NCI-H146 (cell line): ENCODE results near the gene AJUBA.
"Not testable (repeated sequence)": the region's sequence is repeated elsewhere in the genome, so short reads cannot be mapped to it uniquely, and the experiment has no call there.

Experiments used
- DNase-seq: peaks from one replicate; lab custom pipeline; 2025; lab: John Stamatoyannopoulos, UW

Gene AJUBA

DNA sequence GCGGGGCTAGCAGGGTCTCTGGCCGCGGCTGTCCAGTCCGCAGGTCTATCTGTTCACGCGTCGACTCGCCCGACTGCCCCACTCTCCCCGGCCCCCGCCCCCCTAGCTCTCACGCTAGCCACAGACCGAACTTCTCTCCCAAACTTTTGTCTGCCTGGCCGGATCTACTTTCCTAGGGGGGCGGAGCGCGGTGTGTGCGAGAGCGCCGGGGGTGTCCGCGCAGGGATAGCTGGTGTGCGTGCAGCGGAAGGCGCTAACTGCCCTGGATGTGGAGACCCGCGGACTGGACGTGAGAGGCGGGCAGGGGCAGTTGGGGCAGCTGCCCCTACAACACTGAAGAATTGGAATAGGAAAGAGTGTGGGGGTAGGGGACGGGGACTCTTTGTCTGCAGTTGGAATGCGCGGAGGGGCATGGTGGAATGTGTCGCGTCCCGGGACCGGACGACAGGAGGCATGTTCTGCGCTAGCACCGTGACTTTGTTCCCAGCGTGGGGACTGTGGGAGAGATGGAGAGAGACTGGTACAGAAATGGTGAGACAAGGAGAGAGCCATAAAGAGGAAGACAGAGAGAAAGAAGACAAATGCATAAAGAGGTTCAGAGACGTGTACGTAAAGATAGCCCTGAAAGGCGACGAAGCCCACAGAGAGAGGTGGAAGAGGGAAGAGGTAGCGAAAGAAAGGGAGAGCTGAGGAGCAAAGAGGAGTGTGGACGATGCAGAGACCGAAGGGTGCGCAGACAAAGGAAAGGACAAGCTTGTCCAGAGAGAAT is at the start of gene AJUBA:
Gene AJUBA (minus strand): TSS at position 75 of the 769 bp plus-strand sequence. CDS start 285 bp downstream, outside the sequence.
- DNase-seq: peak; percentile 62

DNA sequence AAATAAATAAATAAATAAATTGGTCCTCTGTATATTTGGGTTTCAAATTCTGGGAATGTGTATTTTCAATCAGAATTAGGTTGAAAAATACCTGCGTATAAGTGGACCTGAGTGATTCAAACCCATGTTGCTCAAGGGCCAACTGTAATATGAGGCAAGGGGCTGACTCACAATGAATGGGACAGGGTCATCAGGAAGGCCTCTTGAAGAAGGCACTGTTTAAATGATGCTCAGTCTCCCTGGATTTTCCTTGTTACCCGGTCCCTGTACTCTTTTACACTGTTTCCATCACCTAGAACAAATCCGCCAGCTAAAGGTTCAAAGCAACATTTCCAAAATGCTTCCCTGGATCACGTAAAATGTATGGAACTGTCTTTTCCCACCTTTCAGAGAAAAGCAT is 48.6 kb upstream of the AJUBA start:
- no peak for DNase-seq

DNA sequence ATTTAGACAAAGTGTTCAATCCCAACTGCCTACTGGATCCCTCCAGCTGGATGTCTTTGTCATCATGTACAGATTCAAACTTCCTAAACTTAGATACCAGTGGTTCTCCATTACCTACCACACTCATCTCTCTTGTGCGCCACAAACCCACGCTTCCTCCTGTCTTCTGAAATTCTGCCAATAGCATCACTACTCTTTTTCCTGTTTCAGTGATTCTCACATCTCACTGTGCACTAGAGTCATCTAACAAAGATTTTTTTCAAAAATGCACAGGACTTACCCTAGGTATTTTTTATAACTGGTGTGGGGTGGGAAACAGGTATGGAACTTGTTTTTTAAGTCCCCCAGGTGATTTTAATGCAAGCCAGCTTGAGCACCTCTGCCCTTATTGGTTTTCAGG is 46.4 kb upstream of the AJUBA start:
- DNase-seq: no peak

DNA sequence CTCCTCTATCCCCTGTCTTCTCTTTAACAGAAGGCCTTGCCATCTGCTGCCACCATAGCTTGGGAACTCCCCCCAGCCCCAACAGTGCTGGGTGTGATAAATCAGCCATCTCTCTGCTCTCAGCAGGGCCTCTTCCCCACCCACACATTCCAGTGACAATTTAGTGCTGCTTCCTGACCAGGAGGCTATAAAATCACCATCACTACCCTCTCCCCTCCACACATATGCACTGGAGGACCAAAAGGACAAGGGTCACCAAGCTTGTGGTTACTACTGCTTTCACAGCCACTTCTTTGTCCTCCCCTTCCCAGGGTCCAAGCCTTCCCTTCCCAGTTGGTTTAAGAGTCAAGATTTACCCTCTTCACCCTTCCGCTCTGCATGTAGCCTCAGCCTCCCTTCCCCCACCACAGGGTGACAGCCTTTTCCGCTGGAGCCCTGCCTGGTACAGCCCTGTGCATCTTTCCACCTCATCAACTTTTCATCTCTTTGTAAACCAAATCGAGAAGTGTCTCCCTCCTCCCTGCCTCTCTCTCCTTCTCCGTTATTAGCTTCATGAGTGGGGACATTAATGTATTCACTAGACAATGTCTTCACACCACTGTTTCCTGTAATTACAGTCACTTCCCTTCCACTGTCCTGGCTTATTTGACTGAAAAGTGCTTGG is 42.9 kb upstream of the AJUBA start:
- no peak for DNase-seq

DNA sequence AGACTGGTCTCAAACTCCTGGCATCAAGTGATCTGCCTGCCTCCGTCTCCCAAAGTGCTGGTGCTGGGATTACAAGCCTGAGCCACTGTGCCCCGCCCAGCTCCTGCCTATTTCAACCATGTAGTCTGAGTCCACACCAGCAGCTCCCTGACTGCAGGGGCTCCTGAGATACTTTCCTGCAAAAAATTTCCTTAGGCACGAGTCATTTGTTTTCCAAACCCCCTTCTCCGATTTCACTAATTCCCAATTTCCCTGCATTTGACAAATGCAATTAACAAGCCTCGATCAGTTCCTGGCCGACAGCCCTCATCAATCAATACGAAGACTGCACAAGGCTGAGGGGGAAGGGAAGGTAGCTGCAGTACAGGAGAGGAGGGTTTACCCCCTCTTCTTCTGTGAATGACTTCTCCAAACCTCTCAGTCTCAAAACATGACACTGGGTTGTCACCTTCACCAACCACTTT is 42.3 kb upstream of the AJUBA start:
- no peak for DNase-seq

DNA sequence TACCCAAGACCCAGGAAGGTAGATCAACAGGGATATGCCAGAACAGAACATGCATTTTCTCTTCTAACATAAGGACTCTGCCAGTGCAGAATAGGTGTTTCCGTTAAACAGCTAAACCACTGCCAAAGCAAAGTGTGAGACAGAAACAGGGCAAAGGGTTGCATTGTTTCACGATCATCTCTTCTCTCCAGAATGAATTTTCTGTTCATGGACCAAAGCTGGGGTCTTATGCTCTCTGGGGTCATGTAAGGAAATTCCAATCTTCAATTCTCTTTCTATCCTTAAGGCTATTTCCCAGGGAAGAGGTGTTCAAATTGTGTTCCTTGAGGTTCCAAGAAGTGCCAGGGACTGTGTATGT is 41.4 kb upstream of the AJUBA start:
- DNase-seq: no peak

DNA sequence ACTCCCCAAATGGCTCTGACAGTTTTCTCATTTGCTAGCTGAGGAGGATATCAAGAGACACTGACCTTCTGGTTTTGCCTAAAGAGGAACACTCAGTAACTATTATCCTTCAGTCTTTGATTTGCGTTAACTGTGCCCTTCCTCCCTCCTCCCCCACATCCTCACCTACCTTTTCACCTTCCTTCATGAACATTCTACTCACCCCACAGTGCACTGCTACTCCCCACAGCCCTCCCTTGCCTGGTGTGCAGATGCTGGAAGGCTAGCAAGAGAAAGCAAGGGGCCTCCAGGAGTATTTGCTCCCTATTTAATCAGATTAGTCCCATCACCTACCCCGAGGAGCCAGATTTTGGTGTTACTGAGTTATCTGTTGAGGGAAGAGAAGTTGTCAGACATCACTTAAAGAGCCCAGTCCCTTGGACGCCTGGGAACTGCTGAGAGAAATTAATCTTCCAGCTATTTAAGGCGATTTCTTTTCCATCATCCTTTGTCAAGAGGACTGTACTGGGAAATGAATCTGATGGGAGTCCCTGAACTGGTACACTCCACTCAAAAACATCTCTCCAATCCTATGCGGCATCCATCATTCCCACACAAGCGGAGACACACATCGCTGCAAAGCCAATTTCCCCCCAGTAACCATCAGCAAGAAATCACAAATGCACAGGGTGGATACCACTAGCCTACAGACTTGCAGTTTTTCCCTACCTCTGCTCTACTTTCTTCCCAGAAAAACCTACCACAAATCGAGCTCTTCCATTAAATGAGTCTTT is 40.9 kb upstream of the AJUBA start:
- DNase-seq: no peak

DNA sequence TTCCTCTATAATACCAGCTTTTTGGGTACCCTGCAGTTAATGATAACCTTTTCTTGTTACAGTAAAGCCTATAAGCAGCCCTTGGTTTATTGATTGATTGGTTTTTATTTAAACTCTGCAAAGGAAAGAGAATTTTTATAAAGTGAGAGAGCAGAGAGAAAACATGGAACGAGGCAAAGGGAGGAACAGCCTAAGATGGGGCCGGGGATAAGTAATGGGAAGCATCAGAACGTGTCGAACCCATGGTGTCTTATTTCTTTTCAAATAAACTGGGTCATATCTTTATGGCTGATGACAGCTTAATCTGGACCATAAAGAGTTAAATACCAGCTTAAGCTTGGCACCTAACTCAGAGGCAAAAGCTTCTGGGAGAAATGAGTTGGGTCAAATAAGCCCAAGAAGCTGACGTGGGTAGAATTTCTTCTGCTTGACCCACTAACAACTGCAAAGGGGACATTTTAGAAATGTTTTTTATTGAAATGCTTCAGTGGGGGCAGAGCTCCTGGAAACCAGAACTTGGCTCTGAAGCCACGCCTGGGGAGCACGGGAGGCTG is 39.6 kb upstream of the AJUBA start:
- no peak for DNase-seq

DNA sequence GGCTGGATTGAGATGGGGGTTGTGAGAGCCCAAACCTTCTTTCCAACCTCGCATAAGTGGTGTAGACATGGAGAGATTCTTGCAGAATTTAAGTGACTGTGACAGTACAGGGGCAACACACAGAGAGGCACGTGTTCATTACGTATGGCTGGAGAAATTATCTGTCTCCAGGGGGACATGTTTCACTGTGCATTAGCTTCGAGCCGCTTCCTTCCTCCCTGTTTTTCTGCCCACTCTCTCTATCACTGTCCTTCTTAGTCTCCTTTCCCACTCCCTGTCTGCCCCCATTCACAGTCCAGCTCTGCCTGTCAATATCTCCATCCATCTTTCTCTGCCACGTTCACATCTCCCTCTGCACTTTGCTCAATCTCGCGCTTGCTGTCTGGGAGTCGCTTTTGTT is 39.1 kb upstream of the AJUBA start:
- no peak for DNase-seq

DNA sequence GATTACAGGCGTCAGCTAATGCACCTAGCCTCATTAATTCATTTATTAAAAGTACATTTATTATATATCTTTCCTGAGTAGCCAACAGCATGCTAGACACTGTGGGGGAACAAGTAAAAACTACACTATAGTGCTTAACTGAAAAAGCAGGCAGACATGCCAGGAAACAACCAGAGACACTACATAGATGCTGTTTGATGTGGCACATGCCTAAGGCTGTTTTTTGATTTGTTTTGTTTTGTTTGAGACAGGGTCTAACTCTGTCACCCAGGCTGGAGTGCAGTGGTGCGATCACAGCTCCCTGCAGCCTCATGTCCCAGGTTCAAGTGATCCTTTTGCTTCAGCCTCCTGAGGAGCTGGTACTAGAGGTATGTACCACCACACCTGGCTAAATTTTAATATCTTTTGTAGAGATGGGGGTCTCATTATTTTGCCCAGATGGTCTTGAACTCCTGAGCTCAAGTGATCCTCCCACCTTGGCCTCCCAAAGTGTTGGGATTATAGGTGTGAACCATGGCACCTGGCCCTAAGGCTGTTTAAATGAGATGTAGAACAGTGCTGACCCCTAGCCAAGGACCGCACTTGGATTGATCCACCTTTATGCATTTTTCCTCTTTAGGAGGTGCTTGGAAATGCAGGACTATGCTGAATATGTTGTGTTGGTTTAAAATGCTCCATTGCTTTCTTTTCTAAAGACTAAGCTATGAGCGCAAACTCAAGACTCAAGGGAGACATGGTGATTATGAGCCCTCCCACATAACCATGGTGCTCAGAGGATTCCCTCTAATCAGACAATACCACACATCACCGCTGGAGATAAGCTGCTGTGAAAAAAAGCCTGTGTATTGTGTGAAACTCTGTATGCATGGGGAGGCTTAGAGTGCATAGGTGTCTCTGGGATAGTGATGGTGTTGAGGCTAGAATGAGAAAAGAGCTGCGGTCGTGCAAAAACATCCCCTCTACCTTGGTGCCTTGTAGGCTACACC is 38.1 kb upstream of the AJUBA start:
- no peak for DNase-seq

DNA sequence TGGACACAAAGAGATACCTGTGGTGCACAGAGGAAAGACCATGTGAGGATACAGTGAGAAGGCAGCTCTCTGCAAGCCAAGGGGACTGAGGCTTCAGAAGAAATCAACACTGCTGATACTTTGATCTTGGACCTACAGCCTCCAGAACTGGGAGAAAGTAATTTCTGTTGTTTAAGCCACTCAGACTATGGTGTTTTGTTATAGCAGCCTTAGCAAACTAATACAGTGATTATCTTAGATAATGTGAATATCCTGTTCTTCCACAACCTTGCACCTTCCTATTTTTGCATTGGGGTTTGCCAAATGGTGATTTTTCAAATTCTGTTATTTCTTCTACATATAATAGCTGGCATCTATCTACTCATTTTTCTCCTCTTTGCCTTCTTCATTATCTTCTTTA is 35.8 kb upstream of the AJUBA start:
- DNase-seq: no peak

DNA sequence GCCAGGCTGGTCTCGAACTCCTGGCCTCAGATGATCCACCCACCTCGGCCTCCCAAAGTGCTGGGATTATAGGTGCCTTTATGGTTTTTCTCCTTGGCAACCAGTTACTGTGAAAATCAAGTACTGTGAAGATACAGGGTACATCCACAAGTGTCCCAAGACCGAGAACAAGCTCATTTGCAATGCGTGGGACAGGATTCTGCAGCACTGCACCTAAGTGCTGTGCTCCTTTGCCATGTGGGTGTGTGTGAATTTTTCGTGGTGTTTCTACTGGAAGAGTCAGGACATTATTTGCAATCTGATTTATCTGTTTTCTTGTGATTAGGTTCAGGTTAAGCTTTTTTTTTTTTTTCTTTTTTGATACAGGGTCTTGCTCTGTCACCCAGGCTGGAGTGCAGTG is 34.7 kb upstream of the AJUBA start:
- no peak for DNase-seq

DNA sequence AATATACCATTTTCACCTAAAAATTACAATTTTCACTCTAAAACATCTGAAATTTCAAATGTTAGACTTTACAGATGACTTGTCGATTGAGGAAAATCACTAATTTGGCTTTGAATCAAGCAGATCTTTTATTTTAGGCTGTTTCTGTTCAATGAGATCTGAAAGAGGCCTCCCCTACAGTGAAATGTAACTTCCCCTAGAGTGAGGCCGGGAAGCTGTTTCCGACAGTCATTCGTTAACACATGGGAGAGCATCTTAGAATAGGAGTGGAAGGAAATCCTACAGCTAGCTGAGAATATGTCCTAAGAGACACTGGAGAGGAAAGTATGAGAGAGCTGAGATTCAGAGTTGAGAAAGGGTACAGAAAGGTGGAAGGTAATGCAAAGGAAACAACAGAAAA is 33.3 kb upstream of the AJUBA start:
- DNase-seq: no peak

DNA sequence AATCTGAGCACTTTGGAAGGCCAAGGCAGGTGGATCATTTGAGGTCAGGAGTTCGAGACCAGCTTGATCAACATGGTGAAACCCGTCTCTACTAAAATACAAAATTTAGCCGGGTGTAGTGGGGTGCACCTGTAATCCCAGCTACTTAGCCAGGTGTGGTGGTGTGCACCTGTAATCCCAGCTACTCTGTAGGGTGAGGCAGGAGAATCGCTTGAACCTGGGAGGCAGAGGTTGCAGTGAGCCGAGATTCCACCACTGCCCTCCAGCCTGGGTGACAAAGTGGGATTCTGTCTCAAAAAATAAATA is 31.4 kb upstream of the AJUBA start:
- DNase-seq: not testable (repeated sequence)

DNA sequence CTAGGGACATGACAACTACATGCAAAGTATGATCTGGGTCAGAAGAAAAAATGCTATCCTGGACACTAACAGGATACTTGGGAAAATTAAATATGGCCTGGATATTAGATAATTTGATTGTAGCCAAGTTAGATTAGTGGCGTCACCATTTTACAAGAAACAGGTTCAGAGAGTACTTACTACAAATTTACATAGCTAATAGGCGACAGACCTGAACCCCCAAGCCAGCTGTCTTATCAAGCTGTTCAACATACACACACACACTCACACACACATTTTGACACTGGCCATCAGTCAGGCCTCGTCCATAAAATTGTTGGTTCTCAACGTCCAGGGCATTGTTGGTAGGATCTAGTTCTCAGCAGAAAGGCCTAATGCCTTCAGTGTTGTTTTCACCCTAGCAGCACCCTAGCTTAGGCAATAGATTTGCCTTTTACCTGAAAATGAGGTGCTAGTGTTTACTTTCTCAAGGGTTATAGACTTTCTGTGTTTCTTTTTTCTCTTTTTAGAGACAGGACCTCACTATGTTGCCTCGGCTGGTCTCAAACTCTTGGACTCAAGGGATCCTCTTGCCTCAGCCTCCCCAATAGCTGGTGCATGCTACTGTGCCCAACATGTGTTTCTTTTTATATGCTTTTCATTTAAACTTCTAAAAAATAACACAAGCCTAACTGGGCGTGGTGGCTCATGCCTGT is 30.9 kb upstream of the AJUBA start:
- no peak for DNase-seq

DNA sequence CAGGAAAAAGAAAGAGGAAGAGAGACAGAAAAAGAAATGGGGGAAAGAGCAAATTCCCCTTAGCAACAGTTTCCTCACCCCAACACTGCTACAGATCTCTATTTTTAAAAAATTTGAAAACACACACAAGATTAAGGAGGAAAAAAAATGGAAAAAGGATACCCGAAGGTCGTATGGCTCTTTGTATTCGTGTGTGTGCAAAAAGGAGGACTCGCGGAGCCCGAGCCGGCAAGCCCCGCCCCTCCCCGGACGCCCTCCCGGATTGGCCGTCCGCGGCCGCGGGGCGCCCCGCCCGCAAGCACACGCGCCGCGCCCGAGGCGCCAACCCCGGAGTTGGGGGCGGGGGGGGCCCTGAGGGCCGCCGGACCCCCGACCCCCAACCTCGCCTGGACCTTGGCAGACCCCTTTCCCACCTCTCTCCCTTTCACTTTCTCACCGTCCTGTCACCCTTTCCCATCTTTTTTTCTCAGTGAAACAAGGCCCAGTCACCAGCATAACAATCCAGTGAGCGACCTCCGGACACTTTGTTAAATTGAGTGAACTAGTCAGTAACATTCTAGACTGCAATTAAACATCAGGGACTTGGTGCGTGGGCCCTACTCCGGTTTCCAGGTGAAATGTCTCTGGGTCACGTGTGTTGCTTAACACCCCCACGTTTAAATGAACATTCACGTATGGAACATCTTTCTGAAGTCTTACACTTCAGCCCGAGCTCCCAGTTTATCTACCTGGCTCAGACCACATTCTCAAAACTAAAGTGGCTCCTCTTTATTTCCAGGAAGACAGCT is 27.8 kb upstream of the AJUBA start, which contains the start of gene C14orf93:
Gene C14orf93 (minus strand): TSS at position 205 of the 788 bp plus-strand sequence. CDS start 11,120 bp downstream, outside the sequence.
- DNase-seq: peak; percentile 73

DNA sequence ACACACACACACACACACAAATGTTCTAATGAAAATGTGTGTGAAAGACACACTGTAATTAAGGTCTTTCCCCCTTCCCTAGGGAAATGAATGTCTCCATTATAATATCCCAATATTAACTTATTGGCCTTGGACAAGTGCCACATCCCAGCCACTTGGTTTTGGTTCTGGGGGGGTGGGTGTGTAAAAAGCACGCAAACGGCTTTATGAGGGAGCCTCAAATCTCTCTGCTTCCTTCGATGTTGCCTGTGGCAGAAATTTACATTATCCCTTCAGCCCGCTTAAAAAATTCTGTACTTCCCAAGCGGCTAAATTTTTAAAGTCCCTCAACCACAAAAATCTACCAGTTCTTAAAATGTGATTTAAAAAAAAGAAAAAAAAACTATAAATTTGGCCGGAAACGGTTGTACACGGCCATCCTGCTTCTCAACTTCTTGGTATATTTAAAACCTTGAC is 27.2 kb upstream of the AJUBA start:
- DNase-seq: no peak

DNA sequence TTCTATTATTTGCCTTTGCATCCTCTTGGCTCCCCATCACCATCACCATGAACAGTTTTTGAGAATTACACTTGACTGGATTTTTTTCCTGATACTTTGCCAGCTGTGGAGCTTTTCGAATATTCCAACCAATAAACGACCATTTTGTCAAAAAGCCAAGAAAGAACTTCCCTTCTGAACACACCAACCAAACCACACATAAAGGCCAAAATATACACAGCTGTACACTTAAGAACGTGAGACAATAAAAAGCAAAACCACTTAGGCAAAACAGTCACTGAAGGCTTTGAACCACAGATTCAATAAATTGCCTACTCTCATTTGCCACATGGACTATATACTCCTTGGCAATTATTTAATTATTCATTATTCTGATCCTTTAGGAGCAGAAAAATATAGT is 26.5 kb upstream of the AJUBA start:
- no peak for DNase-seq

DNA sequence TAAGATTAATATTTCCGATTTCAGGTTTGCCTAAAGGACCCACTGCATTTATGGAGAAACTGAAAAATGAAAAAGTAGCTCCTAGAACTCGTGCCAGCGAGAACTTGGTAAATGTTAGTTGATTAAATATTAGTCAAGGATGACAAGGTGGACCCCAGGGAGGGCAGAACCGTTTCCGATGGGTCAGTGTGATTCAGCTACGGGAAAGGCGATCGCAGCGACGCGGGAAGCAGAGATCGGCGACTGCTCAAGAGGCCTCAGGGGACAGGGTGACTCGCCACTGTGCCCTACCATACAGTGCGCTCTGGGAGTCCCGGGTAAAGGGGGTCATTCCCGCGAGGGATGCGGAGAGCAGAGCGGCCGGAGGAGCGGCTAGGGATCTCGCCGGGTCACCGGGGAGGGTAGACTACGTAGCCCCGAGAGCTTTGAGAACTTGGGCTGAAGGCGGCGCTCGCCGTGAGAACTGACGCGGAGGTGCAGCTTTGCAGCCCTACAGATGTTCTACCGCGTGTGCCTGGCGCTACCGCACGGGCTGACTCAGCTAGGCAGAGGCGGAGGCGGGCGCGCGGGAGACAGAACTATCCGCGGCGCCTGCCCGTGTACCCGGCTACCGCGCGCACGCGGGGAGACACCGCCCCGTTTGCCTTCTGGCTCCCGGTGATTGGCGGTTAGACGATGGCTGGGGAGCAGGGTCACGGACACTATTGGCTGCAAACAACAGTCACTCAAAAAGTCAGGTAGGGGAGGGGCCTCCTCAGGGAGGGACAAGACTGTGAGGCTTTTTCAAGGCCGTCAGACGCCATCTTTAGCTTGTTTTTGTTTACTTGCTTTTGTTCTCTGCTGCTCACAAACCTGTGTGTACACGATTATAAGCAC is 24.4 kb upstream of the AJUBA start:
- peak; percentile 97 for DNase-seq
